Astrocyte of the spinal cord (primary cell): ENCODE results near the gene FGF10.

Source experiments
- DNase-seq: peaks from one replicate; pipeline ENCODE4 v3.0.0; 2011; ENCODE audit warnings: low read depth, low spot score
- H3K4me3 ChIP-seq: 2 replicates; pipeline ENCODE4 v1.5.1; 2011; ENCODE audit warnings: low read depth, mild to moderate bottlenecking, low read length, moderate library complexity
- CTCF ChIP-seq: IDR thresholded peaks from 2 replicates; pipeline ENCODE4 v1.5.1; 2012; ENCODE audit warnings: low read depth, mild to moderate bottlenecking, low read length, inconsistent platforms
- in situ Hi-C: cut with HindIII; loops from 2 replicates; pipeline ENCODE4 v1.10.0; 2017; ENCODE audit warnings: low sequenced_read_pairs

FGF10 gene

GRCh38 chr5:44389090-44389822, at the start of gene FGF10:
TSS of gene FGF10 (minus strand) at chr5:44389420. CDS start at chr5:44388682, 738 bp downstream.
- in situ Hi-C loops: no loop called here
- peak within 1 kb of the TSS; percentile 40 for H3K4me3 ChIP-seq
- DNase-seq: peak; percentile 2
- no peak for TF ChIP-seq CTCF

GRCh38 chr5:44426944-44427343, 37.7 kb upstream of the FGF10 start:
- TF ChIP-seq CTCF: no peak
- in situ Hi-C loops: no loop called here
- no peak for DNase-seq

GRCh38 chr5:44412286-44412685, 23.1 kb upstream of the FGF10 start:
- in situ Hi-C loops: no loop called here
- no peak overlapping the region for H3K4me3 ChIP-seq
- DNase-seq: no peak
- TF ChIP-seq CTCF: no peak

More at GRCh38 chr5:44426944-44427343, 37.7 kb upstream of the FGF10 start:
- no peak overlapping the region for H3K4me3 ChIP-seq

- DNase-seq: no peak
- in situ Hi-C loops: no loop called here
- no peak overlapping the region for H3K4me3 ChIP-seq
- no peak for TF ChIP-seq CTCF
These were observed 12.9 kb upstream of the FGF10 start for GRCh38 chr5:44402084-44402483.

GRCh38 chr5:44401611-44402010, 12.4 kb upstream of the FGF10 start:
- TF ChIP-seq CTCF: no peak
- DNase-seq: no peak
- in situ Hi-C loops: no loop called here
- no peak overlapping the region for H3K4me3 ChIP-seq

GRCh38 chr5:44398382-44398781, 9.2 kb upstream of the FGF10 start:
- H3K4me3 ChIP-seq: no peak overlapping the region
- TF ChIP-seq CTCF: no peak
- in situ Hi-C loops: no loop called here
- DNase-seq: no peak
